Measurements from ENCODE around the gene ADAMTS2.

The ADAMTS2 gene

GRCh38 chr5:179263391-179264052 lies 81.7 kb downstream of the ADAMTS2 start:
- no peak for DNase-seq

DNA sequence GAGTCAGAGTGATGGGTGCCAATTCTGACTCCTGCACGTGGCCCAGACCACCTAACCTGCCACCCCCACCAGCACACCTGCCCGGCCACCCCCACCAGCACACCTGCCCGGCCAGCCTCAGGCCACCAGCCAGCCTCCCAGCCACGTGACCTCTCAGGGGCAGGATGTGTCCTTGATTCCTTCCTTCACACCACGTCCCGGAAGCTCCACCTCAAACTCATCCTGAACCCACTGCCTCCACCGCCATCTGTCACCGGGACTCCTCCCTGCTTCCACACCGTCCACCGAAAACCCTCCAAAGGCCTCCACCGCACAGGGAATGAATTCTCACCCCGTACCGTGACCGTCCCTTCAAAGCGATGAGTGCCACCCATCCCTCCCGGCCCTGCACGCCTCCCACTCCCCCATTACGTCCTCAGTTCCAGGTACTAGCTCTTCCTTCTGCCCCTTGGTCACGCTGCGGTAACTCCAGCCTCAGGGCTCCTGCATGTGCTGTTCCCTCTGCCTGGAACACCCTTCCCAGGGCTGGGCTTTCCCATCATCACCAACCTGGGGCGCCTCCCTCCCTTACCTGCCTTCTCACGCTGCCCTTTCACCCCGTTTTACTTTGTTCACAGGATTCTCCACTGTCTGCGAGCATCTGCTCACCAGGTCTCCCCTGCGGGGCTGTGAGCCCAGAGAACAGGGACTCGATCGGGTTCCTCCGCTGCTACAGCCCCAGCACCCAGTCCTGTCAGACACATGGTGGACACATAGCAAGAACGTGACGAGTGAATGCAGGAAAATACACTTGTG lies 82.9 kb downstream of the ADAMTS2 start:
- no peak for DNase-seq

DNA sequence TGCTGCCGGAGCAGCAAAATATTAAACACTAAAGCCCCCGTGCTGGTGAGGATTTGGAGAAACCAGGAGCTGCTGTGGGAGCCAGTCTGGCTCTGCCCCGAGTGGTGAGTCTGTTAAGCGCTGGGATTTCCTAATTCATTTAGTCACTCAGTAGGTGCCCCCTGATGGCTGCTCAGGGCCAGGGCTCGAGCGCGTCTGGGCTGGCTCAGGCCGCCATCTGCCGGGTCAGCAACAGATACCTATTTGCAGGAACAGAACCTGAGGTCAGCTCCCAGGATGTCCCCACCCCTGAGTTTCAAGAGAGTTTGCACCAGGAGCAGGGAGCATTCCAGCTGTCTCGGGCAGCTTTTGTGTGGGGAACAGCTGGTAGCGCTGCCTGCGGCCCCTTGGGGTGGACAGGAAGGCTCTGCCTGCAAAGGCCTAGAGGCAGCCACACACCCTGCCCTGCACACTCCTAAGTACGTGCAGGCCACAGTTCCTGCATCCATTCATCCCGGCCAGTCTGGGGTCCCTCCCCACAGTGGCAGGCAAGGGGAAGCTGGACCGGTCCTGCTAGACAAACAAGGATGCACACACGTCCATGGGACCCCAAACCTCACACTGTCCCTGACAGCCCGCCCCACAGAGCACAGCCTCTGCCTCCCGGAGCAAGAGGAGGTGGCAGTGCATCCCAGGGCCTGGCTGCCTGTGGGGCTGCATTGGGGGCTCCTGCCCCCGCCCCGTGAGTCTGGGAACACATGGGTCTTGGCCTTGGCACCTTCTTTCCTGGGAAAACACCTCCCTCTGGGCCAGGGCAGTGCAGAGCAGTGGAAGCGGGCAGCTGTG lies 83.7 kb downstream of the ADAMTS2 start:
- no peak for DNase-seq

DNA sequence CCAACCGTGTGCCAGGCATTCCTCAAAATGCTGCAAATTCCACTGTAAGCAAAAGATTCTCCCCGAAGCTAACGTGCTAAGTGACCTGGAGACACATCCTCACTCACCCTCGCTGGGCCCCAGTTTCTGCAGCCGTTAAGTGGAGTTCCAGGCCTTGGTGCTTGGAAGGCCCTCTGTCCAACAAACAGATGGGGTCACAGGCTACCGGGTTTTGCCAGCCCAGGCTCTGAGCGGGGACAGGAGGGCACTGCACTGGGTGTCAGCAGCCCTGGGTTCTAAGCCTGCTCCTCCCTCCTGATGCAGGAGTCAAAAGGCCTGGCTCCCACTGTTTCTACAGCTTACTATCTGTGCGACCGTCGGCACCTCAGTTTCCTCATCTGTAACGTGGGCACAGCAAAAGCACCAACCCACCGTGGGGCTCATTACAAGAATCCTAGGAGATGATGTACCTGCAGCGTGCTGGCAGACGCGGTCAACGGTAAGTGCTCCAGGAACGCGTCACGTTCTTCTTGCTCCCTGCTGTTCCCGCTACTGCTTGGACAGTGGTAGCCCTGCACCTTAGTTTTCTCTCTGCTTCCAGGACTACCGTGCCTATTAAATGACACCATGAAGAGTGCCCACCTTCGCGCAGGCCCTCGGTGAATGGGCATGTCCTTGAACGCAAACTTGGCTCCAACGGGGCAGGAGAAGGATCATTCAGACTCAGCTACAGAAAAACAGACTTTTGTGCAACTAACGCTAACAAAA lies 84.8 kb downstream of the ADAMTS2 start:
- no peak for DNase-seq

DNA sequence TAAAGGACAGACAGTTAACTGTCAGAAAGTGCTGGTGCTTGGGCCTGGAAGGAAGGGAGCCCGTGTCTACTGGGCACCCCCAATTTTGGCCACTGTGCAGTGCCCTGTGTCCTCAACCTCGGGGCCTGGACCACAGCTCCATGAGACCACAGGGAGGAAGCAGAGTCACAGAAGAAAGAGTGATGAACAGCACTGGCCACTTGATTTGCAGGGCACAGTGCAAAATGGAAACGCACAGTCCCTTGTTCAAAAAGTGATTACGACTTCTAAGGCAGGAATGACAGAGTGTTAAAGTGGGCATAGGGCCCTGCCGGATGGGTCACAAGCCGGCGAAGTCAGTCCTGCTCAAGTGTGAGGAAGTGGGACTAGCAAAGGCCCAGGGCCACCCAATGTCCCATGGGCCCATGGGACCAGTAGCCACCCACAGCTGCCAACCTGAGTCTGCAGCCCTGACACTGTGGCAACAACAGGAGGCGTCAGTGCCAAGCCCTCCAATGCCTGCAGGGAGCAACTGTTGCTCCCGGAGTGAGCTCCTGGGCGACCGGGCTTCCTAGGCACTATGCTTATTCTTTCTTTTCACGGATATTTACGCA lies 85.4 kb downstream of the ADAMTS2 start:
- DNase-seq = no peak

- no peak for DNase-seq
Observed at GRCh38 chr5:179258922-179259730, 86.1 kb downstream of the ADAMTS2 start.

GRCh38 chr5:179258001-179258921 lies 87.0 kb downstream of the ADAMTS2 start:
- DNase-seq = no peak

- DNase-seq = no peak
Observed at GRCh38 chr5:179257176-179257682, 88.0 kb downstream of the ADAMTS2 start.

DNA sequence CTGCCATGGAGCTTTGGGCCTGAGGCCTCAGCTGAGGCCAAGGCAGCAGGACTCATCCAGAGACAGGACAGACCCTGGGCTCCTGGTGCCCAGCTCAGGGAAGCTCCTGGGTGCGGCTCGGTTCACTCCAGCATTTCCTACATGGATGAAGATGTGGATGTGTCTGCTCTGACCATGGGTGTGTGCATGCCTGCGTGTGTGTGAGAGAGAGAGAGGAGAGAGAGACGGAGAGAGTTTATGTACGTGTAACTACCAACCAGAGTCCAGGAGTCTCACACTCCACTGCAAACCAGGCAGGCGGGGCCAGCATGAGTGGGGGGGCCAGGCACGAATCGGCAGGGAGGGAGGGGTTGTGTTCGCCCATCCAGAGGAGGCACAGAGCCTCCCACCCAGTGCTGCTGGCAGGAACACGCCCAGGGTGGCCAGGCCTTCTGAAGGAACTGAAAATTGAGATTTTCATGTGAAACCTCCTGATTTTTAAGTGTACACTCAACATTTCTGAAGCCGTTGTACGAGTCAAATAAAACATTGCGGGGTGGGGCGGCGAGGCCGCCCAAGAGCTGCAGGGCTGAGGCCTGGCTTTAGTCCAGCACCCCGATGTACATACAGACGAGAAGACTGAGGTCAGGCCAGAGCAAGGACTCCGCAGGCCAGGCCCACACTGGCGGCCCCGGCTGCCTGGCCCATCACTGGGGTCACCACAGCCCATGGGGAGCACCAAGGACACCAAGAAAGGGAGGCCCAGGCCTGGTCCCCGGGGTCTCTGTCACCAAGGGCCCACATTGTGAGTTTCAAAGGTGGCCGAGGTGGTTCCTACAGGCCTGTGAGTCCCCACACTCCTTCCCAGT lies 88.7 kb downstream of the ADAMTS2 start:
- DNase-seq = no peak

DNA sequence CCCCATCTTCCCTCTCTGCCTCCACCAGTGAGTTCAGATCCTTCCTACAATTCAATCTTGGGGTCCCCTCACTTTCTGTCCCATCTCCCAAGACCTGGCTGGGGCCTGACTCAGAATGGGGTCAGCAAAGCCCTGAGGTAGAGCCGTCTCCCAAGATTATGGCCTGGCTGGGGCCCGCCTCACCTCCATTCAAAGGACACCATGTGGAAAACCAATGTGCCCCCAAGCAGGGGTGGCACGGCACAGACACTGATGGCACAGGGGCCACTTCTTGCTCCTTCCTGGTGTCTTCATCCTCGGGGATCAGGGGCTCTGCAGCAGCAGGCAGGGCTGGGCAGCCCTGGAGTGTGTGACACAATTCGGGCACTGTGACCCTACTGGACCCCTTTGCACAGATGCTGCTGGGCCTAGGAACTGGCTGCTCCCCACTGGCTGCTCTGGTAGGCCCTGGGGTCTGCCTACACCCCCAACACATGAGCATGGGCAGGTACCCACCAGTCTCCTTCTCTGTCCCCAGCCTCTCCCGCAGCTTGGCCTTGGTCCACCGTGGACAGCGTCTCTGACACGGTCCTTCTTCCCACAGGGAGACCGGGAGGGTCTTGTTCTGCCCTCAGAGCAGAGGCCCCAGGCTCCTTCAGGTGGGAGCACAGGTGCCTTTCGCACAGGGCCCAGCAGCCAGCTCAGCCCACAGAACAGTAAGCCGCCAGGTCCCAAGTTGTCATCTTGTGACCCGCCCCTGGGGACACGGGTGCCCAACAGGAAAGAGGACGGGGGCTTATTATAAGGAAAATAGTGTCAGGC lies 89.5 kb downstream of the ADAMTS2 start:
- no peak for DNase-seq

DNA sequence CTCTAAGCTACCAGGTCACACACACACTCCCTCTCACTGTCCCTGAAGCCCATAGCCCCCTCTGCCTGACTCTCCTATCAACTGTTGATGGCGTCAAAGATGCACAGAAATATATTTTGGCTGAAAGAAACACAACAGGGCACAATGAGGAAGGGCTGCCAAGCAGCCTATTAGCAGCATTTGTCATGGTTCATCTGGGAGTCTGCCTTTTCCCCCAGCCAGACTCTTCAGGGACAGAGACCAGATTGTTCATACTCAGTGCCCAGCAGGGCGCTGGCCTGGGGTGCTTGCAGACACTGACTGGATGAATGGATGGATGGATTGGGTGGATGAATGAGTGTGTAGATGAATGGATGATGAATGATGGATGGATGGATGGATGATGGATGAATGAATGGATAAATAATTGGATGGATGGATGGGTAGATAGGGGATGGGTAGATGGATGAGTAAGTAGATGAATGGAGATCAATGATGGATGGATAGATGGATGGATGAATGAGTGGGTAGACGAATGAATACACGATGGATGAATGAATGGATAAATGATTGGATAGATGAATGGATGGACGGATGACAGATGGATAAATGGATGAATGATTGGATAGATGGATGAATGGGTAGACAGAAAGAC lies 90.5 kb downstream of the ADAMTS2 start:
- no peak for DNase-seq

GRCh38 chr5:179253730-179254129 lies 91.5 kb downstream of the ADAMTS2 start:
- no peak for DNase-seq

DNA sequence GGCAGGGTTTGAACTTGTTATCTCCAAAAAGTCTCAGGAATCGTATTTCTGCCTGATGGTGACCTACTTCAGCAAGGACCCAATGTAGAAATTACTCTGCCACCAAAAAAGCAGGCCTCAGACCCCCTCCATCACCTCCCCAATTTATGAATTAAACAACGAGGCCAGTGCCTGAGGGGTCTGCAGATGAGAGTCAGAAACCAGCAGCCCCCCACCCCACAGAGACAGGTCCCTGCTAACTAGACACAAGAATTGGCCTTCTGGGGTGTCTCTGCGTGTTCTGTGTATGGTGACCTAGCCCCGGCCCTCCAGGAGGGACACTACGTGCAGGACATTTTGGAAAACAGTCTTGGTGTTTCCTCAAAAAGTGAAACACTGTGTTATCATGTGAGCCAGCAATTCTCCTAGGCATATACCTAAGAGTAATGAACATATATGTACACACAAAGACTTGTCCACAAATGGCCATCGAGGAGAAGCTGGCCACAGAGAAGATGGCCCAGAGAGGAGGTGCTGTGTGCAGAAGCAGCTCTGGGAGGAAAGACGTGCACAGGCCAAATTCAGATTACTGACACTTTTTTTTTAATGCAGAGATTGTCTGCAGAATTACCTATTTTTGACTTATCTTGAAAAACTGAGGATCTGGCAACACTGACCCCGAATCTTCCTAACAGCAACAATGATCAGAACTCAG lies 93.8 kb downstream of the ADAMTS2 start:
- DNase-seq = no peak

GRCh38 chr5:179250561-179251225 lies 94.6 kb downstream of the ADAMTS2 start:
- no peak for DNase-seq

- DNase-seq = no peak
Observed at GRCh38 chr5:179246227-179246626, 99.0 kb downstream of the ADAMTS2 start.

DNA sequence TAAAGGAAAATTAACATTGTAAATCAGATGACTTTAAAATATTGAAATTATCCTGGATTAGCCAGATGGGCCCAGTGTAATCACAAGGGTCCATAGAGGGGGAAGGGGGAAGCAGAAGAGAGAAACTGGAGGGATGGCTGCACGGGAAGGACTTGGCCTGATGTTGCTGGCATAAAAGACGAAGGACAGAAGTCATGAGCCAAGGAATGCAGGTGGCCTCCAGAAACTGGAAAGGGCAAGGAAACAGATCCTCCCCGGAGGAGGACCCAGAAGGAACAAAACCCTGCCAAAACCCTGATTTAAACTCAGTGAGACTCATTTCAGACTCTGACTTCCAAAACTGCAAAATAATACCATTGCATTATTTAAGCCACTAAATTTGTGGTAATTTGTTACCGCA lies 100.2 kb downstream of the ADAMTS2 start:
- no peak for DNase-seq

- DNase-seq = no peak
Observed at GRCh38 chr5:179244044-179244443, 101.2 kb downstream of the ADAMTS2 start.

All from NCI-H526 treated with DMSO at 0.1 percent for 48 hours (cell line).